Hypothalamus (tissue), 51 donors: ENCODE results near the gene ATP8B4.

Experiments
- DNase-seq, 51 donors: peaks; one replicate each; lab custom pipeline; 2025; lab: John Stamatoyannopoulos, UW

The ATP8B4 gene

DNA sequence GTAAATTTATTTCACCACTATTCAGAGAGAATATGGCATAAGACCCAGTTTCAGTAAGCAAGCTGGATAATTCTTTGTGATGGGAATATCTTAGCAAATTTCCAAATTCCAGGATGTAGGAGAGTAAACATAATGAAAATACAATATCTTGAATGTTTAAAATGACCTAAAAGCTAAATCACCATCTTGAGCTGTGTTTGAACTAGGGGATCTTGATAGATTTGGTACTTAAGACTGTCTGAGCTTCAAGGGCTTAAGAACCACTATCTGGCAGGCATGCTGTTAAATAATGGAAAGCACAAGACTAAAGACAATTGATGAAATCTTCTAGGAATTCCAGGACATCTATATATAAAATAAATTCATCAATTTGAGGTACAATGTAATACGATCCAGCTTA lies 217.7 kb downstream of the ATP8B4 start:
- no peak for DNase-seq

DNA sequence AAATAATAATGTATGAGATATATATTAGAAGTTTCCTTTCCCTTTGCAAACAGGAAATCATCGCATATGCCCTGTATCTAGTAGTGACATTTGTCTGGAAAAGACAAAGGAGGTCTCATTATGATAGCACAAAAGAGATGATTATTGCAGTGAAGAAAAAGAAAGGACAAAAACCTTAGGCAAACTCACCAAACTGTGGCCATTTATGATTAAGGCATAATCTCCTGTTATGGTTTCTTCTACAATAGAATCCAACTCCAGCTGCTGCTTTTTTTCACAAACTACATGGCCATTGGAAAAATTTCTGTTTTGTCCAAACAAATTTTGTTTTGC lies 218.2 kb downstream of the ATP8B4 start:
- DNase-seq, result peak in 1 of 51 donors; percentile 1

DNA sequence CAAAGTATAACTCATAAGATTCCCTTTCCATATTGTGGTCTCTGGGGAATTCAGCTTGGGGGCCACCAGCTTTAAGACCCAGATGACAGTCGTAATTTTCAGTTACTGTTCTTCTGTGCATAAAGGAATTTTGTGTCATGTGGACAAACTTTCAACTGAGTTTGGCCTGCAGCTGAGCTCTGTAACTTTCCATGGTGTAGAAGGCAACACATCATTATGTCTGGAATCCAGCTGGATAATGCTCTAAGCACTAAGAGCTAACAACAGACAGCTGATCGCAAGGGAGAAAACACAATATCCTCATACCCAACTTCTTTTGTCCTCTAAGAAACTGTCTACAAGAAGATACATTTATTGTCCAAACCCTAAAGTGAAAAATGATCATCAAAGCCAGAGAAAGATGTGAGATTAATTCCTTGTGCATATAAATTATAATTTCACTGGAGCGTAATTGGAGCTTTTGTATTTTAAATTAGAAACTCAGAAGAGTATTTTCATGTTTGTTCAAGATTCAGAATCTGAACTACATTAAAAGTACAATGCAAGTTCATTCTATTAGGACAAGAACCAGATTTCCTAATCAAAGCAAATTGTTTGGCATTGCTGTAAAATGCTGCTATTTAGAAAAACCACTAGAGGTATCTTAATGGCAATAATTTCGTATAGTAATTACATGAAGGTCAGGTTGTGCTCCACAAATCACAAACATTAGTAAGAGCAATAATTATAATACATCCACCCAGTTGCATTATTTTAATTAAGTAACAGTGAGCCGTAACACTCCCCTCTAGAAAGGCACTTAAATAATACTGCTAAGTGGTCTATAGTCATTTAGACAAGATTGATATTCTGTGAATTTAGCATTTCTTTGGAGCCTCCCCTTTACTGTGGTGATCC lies 218.8 kb downstream of the ATP8B4 start:
- DNase-seq, result peak in 2 of 51 donors; percentile 7

DNA sequence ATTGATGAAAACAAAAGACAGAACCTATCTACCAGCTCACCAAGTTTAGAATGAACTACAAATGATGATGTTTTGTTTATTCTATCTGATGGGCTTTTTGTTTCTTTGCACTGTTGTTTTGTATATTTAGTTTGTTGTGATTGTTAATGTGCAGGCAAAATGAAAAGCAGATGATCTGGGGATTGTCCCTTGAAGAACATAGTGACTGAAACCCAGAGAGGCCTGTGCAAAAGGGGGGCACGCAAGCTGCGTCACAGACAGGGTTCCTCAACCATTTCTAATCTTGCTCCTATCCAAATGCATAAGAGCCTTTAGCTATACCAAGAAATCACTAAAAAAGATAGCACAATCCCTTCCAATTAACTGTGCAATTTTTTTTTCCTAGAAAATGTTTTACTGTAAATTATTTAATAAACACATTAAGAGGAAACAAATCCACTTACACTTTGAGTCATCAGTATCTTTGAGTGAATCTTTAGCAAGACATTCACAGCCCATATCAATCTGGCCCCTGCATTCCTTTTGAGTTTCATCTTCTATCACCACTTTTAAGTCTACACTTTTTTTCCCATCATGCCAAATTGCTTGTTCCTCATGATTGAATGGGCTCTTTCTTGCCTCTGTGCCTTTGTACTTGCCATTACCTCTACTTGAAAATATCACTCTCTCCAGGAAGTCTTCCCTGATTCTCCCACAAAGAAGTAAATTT lies 220.3 kb downstream of the ATP8B4 start:
- no peak for DNase-seq

DNA sequence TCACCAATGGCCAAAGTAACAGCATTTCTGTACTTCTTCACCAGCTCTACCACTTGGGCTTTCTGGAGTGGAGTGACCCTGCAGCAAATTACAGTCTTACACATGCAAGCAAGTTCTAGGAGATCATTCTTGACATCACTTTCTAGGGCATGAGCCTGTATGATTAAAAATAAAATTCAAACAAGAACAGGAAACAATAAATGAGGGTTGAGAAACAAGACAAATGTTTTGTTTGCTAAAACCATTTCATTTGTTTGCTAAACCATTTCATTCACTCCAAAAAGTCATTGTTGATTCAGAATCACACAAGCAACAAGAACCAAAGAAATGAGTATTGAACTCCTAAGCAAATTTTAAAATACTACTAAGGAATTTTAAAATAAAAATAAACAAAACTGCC lies 220.9 kb downstream of the ATP8B4 start:
- no peak for DNase-seq

DNA sequence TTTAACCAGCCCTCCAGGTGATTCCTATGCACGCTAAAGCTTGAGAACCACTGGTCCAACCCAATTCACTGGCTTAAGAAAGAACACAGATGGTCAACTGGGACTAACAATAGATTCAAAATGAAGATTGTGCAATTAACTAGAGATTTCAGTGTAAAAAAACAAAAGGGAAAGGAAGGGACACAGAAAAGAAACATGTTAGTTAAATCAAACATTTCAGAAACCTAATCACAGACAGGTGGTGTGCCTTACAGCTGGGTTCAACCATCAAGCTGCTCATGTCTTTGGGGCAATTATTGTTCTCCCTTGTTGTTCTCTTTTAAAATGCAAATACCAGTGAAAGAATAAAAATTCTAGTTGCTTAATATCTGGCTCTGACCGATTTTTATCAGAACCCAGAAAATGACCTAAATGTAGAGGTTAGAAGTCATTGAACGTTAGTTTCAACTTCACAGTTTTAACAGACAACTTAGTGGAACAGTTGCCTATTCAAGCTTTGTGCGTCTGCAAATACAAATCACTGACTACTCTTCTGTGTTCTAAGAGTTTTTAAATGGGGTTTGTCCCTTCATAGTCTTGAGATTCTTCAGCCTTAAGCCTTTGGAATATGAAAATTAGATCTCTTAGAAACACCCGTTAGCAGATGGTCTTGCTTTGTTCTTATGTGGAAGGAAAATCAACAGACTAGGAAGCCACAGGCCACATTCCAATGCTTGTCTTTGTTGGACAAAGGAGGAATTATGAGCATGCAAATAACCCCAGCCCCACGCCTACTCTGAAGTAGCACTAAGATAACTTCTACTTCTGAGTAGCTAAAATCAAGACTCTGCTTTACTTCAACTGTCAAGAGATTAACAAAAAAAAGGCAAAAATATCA lies 223.4 kb downstream of the ATP8B4 start:
- DNase-seq, result peak in 5 of 51 donors; percentile 2 to 22 (median 6)

DNA sequence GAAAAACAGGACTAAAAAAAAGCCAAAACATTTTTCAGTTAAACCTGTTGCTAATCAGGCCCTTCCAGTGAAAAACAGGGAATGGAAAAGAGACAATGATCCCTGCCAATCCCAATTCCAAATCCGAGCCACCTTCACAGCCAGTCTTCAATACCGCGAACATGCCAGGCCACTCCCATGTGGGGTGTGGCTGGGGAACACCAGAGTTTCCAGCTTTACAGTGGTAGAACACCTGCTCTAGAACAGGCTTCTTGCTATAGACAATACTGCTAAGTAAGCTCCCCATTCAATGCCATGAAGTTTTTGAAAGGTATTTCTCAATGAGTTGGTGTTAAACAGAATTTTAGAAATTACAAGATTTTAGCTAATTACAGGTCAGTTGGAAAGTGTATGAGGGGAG lies 228.3 kb downstream of the ATP8B4 start:
- no peak for DNase-seq

DNA sequence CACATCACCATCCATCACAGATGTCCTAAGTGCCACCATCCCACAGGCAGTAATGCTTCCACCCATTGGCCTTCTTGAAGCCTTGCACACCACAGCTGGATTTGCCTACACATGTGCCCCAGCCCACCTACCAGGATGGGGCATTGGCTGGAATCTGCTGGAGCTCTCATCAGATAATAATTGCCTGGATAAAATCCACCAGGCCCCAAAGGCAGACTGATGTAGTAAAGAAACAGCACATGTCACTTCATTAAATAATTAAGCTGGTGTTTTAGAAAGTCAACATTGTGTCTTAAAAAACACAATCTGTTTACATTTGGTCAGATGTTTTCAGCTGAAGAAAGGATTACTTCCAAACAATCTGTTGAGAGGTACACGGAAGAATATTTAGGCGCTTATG lies 229.5 kb downstream of the ATP8B4 start:
- DNase-seq, result no peak

DNA sequence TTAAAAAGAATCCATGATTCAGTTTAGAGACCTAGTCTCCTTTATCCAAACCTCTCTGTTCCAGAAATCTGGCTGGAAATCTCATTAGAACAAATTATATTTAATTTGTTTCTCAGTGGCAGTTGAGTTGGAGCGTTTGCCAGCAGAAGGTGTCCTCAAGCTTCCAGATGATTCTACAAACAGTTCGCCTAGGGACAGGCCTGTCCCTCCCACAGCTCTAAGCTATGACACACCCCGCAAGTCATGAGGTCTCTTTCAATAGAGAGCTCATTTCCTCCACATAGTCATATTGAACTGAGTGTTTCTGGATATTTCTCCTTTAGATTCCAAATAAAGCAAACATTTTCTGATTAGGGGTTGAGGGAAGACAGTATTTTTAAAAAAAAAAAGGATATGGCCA lies 230.3 kb downstream of the ATP8B4 start:
- DNase-seq, result no peak

DNA sequence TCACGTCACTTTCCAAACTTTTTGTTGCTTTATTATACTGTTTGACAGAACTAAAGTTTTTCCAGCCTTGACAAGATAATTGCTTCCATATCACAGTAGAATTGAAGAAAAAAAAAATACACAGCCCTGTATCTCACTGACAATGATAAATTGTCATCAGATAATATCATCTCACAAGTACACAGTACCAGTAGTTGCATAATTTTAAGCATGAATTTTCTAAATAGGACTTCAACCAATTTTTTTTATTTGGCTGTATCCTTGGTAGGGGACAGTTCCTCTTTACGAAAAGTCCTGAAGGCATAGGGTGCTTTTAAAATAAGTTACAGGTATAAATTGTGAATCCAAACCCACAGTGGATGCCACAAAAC lies 230.7 kb downstream of the ATP8B4 start:
- no peak for DNase-seq

DNA sequence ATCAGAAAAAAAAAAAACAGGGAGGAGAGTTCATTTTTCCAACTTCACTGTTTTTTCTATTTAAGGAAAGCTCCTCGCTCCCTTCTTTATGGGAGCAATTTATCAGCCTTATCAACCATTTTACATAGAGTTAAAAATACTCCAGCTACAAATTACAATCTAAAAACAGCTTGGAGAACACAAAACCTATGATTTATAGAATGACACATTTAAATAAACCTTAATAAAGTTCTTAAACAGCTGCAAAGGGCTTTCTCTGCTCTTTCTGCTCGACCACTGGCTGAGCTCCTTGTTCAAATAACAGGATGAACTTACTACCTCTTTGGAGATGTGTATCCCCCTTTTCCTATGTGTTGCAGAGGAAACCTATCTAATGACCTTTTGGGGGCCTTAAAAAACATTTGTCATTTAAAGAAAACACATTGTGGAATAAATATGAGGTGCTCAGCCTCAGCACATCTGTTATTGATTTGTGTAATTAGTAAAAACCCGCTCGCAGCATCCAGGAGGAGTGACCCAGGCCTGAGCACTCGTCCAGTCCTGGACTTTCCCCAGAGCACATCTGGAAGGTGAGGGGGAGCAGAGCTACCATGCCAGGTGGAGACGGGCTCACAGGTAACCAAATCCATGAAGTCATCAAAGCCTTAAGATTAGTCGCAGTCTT lies 231.2 kb downstream of the ATP8B4 start:
- no peak for DNase-seq

DNA sequence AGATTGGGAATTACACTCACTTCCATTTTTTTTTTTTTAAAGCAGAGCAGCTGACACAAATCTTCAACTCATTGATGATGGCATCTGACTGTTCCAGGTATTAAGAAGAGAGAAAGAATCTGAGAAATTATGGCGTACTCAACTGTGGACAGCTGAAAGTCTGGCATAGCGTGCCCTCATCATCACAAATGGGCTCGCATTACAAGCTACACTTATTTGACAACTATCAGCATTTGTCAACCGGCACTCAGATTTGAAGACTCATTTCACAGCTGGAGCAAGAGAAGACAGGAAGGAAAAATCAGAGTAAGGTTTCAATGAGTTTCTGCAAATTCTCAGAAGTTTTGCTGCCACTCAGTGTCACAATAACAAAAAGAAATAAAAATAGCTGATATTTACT lies 235.9 kb downstream of the ATP8B4 start:
- no peak for DNase-seq

DNA sequence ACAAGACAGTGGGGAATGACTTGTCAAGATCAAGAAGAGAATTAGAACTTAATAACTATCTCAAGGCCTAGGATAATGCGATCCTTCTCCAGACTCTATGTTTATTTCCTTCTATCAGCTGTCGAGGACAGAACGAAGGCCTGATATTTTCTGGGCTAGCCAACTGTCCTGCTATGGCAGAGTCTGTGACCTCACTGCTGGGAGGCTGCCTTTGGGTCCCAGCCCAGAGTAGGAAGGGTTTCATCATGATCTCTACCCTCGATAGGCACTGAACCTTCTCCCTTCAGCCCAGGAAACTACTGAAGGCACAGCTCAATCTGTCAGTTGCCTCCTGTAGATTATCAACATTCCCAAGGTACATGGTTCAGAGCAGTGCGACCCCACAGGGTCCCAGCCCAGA lies 237.2 kb downstream of the ATP8B4 start:
- no peak for DNase-seq

DNA sequence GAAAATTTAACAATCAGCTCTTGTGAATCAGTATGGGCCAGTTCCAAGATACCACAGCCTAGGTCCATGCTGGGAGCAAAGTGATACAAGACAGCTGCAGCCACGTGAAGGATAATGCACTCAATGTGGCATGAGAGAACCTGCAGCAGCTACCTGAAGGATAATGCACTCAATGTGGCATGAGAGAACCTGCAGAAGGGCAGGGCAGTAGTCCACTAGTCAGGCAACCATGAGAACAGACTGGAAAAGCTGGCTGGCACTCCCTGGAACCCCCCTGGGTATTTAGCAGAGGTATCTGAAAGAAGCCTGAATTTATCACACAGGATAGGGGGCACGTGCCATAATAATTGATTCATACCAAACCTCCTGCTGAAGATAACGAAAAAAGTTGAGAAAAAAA lies 237.6 kb downstream of the ATP8B4 start:
- DNase-seq, result no peak

DNA sequence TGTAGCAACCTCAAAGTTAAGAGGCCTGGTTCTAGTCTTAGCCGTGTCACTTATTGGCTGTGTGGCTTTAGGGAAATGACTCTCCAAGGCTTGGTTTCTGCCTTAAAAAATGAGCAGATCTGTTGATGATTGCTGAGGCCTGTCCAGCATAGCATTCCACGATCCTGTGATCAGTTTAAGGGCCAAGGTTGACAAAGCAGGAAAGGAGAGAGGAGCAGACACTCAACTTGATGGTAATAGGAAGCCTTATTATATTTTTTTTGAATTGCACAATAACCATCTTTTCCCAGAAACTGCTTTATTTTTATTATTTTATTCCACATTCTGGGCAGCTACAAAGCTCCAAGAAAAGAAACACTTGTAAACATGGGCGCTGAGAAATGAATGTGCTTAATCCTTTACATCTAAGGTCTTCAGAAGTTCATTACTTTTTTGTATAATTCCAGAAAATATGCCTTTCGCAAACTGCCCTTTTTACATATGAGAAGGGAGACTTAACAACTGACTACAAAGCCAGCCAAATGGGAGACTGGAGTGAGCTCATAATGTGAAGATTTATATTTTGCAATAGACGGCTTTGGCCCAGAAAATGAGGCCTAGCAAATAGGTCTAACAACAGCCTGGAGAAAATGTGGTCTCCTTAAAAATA lies 241.0 kb downstream of the ATP8B4 start:
- no peak for DNase-seq

DNA sequence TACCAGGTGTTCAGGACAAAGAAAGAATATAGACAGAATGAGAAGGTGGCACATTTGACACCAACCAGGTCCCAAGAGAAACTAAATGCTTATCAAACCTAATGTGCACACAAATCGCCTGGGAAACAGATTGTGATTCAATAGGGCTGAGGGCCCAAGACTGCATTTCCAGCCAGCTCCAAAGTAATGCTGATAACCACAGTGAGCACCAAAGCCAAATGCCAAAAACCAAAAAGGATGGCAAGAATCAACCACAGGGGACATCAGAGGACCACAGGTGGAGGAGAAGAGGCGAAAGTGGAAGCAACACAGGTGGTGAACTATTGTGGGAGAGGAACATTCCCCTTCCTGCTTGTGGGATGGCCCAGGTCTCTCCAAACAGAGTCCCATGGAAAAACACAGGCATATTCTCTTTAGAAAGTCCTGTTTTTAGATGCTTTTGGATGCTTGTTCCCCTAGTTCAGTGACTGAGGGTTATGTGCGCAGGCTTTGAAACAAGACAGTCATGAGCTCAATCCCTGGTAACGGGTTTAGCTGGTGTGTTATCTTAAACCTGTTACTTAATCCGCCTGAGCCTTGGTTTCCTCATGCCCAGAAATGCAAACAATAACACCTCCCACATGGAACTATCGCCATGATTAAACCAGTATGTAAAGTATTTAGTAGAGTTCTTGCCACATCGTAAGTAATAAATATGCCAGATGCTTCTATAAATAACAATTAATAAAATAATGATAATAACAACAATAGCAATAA lies 241.7 kb downstream of the ATP8B4 start:
- no peak for DNase-seq

DNA sequence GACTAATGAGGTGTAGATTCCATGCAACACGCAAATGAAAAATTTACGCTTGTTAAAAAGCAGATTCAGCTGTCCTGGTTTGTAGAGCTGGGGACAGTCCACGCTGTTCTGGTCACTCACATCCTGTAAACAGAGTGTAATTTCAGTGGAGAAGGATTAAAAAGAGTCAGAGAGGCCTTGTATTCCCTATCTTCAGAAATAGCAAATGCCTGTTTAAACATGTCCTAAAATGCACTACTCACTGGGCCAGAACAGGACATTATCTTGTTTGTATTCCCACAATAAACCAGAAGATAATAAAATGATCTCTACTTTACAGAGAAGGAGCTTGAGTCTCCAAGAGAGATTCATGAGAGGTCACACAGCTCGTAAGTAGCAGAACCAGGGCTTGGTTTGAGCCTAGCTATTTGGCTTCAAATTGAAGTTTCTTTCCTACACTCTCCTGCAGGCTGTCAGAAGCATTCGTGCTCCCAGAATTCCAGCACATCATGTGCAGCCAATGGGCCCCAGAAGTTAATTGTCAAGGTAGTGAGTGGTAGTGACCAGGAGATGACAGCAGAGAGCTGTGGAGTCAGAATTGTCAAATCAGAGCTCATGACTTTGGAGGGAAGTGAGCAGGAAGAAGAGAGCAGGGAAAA lies 242.5 kb downstream of the ATP8B4 start:
- DNase-seq, result no peak

DNA sequence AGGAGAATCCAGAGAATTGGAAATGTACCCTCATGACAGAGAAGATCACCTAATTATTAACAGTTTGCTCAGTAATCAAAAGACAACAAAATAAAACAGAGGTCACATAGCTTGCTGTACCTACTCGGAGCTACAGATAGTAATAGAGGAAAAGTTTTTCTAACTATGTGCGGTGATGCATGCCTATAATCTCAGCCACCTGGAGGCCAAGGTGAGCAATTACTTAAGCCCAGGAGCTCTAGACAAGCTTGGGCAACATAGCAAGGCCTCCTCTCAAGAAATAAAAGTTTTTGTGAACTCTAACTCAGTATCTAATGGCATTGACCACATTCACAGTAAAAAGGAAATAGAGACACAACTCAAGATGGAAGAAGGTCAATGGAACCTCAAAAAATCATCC lies 243.6 kb downstream of the ATP8B4 start:
- no peak for DNase-seq

DNA sequence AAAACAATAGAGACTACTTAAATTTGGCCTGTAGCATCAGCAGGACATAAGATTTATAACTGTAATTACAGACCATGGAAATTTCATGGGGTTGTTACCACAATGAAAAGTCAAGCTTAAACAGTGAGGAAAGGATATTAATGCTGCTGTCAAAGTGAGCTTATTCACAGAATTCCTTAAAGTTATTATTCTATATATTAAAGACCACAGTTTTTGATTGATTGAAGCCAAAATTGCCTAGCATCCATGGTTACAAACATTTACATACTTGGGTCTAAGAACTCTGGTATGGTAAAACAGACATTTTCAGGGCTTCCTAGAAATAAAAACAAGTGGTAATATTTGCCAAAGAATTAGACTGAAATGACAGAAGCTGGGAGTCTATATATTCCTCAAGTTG lies 248.6 kb downstream of the ATP8B4 start:
- DNase-seq, result no peak
